ENCODE data around the gene EPS8. TPM values are rescaled to one million over a fixed set of nuclear protein-coding genes. Genes with fewer than 3 reads are reported as not detected.
"Not testable (repeated sequence)": the region's sequence is repeated elsewhere in the genome, so short reads cannot be mapped to it uniquely, and the experiment has no call there.

Gene EPS8
- total and polyA plus RNA-seq, 8 donors = 9.1 to 287 (median 36.1) TPM

GRCh38 chr12:15620741-15621539, 168.2 kb downstream of the EPS8 start:
- H3K36me3 ChIP-seq = peaks cover 0 to 63% (median 46%) of the 10 kb centered on the region in 4 donors
- TF ChIP-seq POLR2AphosphoS5 (IDR thresholded peaks at IDR 0.05) (no peak), POLR2A (IDR thresholded peaks at IDR 0.05) (no peak), EP300 (IDR thresholded peaks at IDR 0.05) (no peak)
- TF ChIP-seq, protein P1, sequence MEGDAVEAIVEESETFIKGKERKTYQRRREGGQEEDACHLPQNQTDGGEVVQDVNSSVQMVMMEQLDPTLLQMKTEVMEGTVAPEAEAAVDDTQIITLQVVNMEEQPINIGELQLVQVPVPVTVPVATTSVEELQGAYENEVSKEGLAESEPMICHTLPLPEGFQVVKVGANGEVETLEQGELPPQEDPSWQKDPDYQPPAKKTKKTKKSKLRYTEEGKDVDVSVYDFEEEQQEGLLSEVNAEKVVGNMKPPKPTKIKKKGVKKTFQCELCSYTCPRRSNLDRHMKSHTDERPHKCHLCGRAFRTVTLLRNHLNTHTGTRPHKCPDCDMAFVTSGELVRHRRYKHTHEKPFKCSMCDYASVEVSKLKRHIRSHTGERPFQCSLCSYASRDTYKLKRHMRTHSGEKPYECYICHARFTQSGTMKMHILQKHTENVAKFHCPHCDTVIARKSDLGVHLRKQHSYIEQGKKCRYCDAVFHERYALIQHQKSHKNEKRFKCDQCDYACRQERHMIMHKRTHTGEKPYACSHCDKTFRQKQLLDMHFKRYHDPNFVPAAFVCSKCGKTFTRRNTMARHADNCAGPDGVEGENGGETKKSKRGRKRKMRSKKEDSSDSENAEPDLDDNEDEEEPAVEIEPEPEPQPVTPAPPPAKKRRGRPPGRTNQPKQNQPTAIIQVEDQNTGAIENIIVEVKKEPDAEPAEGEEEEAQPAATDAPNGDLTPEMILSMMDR (IDR thresholded peaks at IDR 0.05) = no peak
- H3K9me3 ChIP-seq = peaks cover 0 to 10% (median 4%) of the 10 kb centered on the region in 4 donors
- H3K27ac ChIP-seq = no peak overlapping the region
- WGBS, 5 donors = 66 to 78% (median 74%) methylated on average over 4 of the region's 4 CpGs
- no peak overlapping the region for H3K4me3 ChIP-seq
- no peak for DNase-seq
- H3K4me1 ChIP-seq = no peaks in the 10 kb centered on the region
- H3K27me3 ChIP-seq = no peaks in the 10 kb centered on the region
- intact Hi-C loops (cut with DNase I; ENCODE audit: low total_unique reads) = no loop called here

- H3K27ac ChIP-seq; intact Hi-C loops (cut with DNase I; ENCODE audit: low total_unique reads); H3K27me3 ChIP-seq; H3K4me1 ChIP-seq; H3K4me3 ChIP-seq; DNase-seq: not testable (repeated sequence)
- WGBS, 5 donors = 81 to 87% (median 86%) methylated on average over 8 of the region's 8 CpGs
- peaks cover 0 to 31% (median 10%) of the 10 kb centered on the region in 4 donors for H3K9me3 ChIP-seq
- peaks cover 0 to 32% (median 20%) of the 10 kb centered on the region in 4 donors for H3K36me3 ChIP-seq
Measured at GRCh38 chr12:15616495-15616894, 172.7 kb downstream of the EPS8 start.

- WGBS, 5 donors = 75 to 93% (median 88%) methylated on average over 1 of the region's 1 CpG
- no peak for DNase-seq
- intact Hi-C loops (cut with DNase I; ENCODE audit: low total_unique reads) = no loop called here
- Histone ChIP-seq H3K36me3 (peaks cover 0 to 7% (median 4%) of the 10 kb centered on the region in 4 donors), H3K27me3 (no peaks in the 10 kb centered on the region), H3K4me3 (no peak overlapping the region), H3K4me1 (no peaks in the 10 kb centered on the region), H3K9me3 (peaks cover 0 to 31% (median 10%) of the 10 kb centered on the region in 4 donors), H3K27ac (no peak overlapping the region)
- TF ChIP-seq EP300 (IDR thresholded peaks at IDR 0.05) (no peak), POLR2A (IDR thresholded peaks at IDR 0.05) (no peak), POLR2AphosphoS5 (IDR thresholded peaks at IDR 0.05) (no peak)
- TF ChIP-seq, protein P1 (IDR thresholded peaks at IDR 0.05) = no peak
Measured at GRCh38 chr12:15613981-15614380, 175.2 kb downstream of the EPS8 start.

DNA sequence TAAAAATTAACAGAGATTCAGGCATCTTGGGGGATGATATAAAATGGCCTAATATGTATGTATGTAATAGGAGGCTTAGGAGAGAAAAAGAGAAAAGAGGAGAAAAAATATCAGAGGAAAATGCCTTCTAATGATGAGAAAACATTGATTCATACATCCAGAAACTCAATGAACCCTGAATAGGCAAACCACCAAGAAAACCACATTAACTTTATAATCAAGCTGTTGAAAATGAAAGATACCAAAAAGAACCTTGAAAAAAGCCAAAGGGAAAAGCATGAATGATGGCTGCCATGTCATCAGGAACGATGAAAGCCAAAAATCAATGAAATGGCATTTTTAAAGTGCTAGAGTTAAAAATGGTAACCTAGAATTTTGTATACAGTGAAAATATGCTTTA, 180.2 kb downstream of the EPS8 start:
- intact Hi-C loops (cut with DNase I; ENCODE audit: low total_unique reads) = no loop called here
- Histone ChIP-seq H3K4me1 (no peaks in the 10 kb centered on the region), H3K27me3 (no peaks in the 10 kb centered on the region), H3K4me3 (no peak overlapping the region), H3K27ac (no peak overlapping the region), H3K36me3 (no peaks in the 10 kb centered on the region), H3K9me3 (peaks cover 0 to 13% (median 4%) of the 10 kb centered on the region in 4 donors)
- no peak for DNase-seq
- TF ChIP-seq POLR2A (IDR thresholded peaks at IDR 0.05) (no peak), POLR2AphosphoS5 (IDR thresholded peaks at IDR 0.05) (no peak), EP300 (IDR thresholded peaks at IDR 0.05) (no peak)
- TF ChIP-seq, protein P1 (IDR thresholded peaks at IDR 0.05) = no peak
- WGBS, 5 donors = 82 to 95% (median 85%) methylated on average over 1 of the region's 1 CpG

DNA sequence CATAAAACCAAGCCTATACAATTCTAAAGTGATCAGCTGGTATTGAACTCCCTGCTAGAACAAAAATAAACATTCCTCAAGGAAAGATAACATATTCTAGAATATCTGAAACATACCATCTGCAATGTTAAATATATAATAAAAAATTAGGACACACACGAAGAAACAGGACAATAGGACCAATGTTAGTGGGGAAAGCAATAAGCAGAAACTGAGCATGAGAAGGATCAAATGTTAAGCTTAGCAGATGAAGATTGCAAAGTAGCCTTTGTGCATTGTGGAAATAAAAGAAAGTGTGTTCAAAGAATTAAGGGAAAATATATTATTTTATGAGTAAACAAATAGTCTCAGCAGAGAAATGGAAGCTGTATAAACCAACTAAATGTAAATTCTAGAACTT, 180.8 kb downstream of the EPS8 start:
- H3K27me3 ChIP-seq = no peaks in the 10 kb centered on the region
- peaks cover 0 to 13% (median 2%) of the 10 kb centered on the region in 4 donors for H3K9me3 ChIP-seq
- intact Hi-C loops (cut with DNase I; ENCODE audit: low total_unique reads) = no loop called here
- WGBS, 5 donors = 46 to 62% (median 52%) methylated on average over 1 of the region's 1 CpG
- DNase-seq = no peak
- H3K36me3 ChIP-seq = no peaks in the 10 kb centered on the region
- no peak for TF ChIP-seq POLR2A (IDR thresholded peaks at IDR 0.05)
- TF ChIP-seq, protein P1 (IDR thresholded peaks at IDR 0.05) = no peak
- no peak for TF ChIP-seq EP300 (IDR thresholded peaks at IDR 0.05)
- no peak for TF ChIP-seq POLR2AphosphoS5 (IDR thresholded peaks at IDR 0.05)
- no peak overlapping the region for H3K4me3 ChIP-seq
- H3K4me1 ChIP-seq = no peaks in the 10 kb centered on the region
- no peak overlapping the region for H3K27ac ChIP-seq

Data from stomach (tissue), 9 donors.